H1 (cell line): ENCODE results near the gene SPAG5. TPM values are rescaled to one million over a fixed set of nuclear protein-coding genes. Genes with fewer than 3 reads are reported as not detected.

Experiments used
- BACH1 ChIP-seq: IDR thresholded peaks from 2 replicates; pipeline ENCODE4 v1.6.1; 2012; ENCODE audit warnings: low read length, improper control_type of control experiment
- CREB1 ChIP-seq: IDR thresholded peaks from 2 replicates; pipeline ENCODE4 v1.6.1; 2012; ENCODE audit warnings: inconsistent platforms
- GTF2F1 ChIP-seq: IDR thresholded peaks from 2 replicates; pipeline ENCODE4 v1.6.1; 2012; ENCODE audit warnings: low read depth, low read length, improper control_type of control experiment, borderline replicate concordance
- TAF1 ChIP-seq: IDR thresholded peaks from 2 replicates; pipeline ENCODE4 v1.6.1; 2011; ENCODE audit warnings: mild to moderate bottlenecking, low read depth, low read length
- YY1 ChIP-seq: IDR thresholded peaks from 2 replicates; pipeline ENCODE4 v1.6.1; 2011; ENCODE audit warnings: low read depth, mild to moderate bottlenecking, low read length
- polyA plus RNA-seq, 7 experiments: library from polyadenylated mRNA; depleted of rRNA in 3 of 7; stranded (reverse) in 5 of 7; unstranded in 2 of 7; fragments of >200 nt in 5 of 7; fragments of 200-250 nt in 2 of 7; gene quantifications; 1 replicate in 5 of 7; 2 replicates in 1 of 7; 4 replicates in 1 of 7; pipeline versions ENCODE4 v1.2.1 to v1.2.3, GENCODE V29; 2011 to 2013; ENCODE audit warnings: missing spikeins in 2 of 7, mixed read lengths in 2 of 7
- total RNA-seq: library from RNA; stranded (reverse); fragmentation: NEBNext Ultra II Directional; extraction: Animal tissue kit (Norgen Biotek cat#: 25700); gene quantifications from 2 replicates; pipeline ENCODE4 v1.2.1, GENCODE V29; 2021

The SPAG5 gene
- total and polyA plus RNA-seq, 2 of the 8 experiments (the other 6 are each of a cell fraction or from before 2014, with no cell fraction given) = 57.1 to 129 TPM

DNA sequence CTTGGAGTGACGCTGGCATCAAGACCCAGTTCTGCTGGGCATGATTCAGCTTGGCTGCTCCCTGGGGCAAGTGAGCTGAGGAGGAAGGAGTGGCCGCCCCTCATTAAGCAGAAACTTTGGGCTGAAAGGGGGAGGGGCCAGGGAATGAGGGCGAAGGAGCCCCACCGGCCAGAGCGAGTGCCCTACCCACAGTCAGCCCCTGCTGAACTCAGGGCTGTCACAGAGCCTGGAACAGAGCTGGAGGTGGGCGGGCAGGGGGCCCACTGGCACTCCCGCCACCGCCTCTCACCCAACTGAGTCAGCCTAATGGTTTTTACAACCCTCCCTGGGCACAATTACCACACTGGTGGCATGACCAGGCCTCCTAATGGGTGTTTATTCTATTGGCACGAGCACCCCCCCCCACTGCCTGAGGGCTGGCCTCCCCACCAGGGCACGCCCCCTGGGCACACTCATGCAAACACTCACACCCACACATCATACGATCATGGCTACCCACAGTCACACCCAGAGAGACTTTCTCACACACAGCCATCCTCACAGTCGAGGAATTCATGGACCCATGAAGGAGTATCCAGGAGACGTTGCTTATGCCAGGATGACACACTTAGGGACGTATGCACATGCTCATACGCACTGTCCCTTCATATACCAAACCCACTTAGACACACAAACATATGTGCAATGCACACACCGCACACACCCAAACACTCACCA lies 65.6 kb downstream of the SPAG5 start (continued):
- TF ChIP-seq BACH1 = no peak
- no peak for TF ChIP-seq CREB1
- no peak for TF ChIP-seq GTF2F1
- TF ChIP-seq TAF1 = no peak
- TF ChIP-seq YY1 = no peak
